Measurements from ENCODE around the gene OBSCN. TPM values are rescaled to one million over a fixed set of nuclear protein-coding genes. Genes with fewer than 3 reads are reported as not detected.

Gene OBSCN
- total RNA-seq, 1 experiment from 2014 or later = 10.5 TPM

- Histone ChIP-seq H3K27ac (ENCODE audit: low read length) (no peak overlapping the region), H3K9me3 (ENCODE audit: control insufficient read depth, insufficient read depth, low read depth, low read length) (no peaks in the 10 kb centered on the region), H3K36me3 (ENCODE audit: control insufficient read depth, insufficient read depth, low read length) (no peaks in the 10 kb centered on the region), H3K27me3 (ENCODE audit: control insufficient read depth, insufficient read depth, low read length) (no peaks in the 10 kb centered on the region), H3K4me1 (ENCODE audit: control insufficient read depth, insufficient read depth, low read length) (no peaks in the 10 kb centered on the region), H3K4me3 (ENCODE audit: low read depth in 2 of 2, low read length in 2 of 2) (no peak overlapping the region)
- BruUV-seq (replicated peaks) = no TSS peak
- intact Hi-C loops (cut with micrococcal nuclease; ENCODE audit: unreplicated experiment) (no loop called here), in situ Hi-C loops (cut with HindIII; ENCODE audit: low pct_unique_long_range_greater_than_20kb, low sequenced_read_pairs) (no loop called here)
- TF ChIP-seq POLR2AphosphoS5 (IDR thresholded peaks at IDR 0.05; ENCODE audit: low read depth, low read length) (no peak), REST (IDR thresholded peaks at IDR 0.05; ENCODE audit: insufficient read depth in 1 of 2, low read depth in 2 of 2, low read length in 1 of 2) (no peak), CTCF (IDR thresholded peaks at IDR 0.05) (no peak), TCF7L2 (IDR thresholded peaks at IDR 0.05; ENCODE audit: low read depth, low read length) (no peak), SIN3A (IDR thresholded peaks at IDR 0.05; ENCODE audit: borderline replicate concordance, insufficient read depth, low read depth, low read length) (no peak)
- ChIA-PET CTCF (no interaction called here), POLR2A (interaction anchor here (0.6 kb wide), 1 partner anchor 128 kb away, joined by 17 read pairs; the partner anchor contains the start of gene TRIM11)
- DNase-seq (ENCODE audit: low read depth, low spot score) = no peak
- no peak for ATAC-seq
Observed at GRCh38 chr1:228279011-228279721, 71.3 kb downstream of the OBSCN start.

GRCh38 chr1:228279722-228280105, 71.9 kb downstream of the OBSCN start:
- Histone ChIP-seq H3K9me3 (ENCODE audit: control insufficient read depth, insufficient read depth, low read depth, low read length) (no peaks in the 10 kb centered on the region), H3K4me1 (ENCODE audit: control insufficient read depth, insufficient read depth, low read length) (no peaks in the 10 kb centered on the region), H3K27me3 (ENCODE audit: control insufficient read depth, insufficient read depth, low read length) (no peaks in the 10 kb centered on the region), H3K36me3 (ENCODE audit: control insufficient read depth, insufficient read depth, low read length) (no peaks in the 10 kb centered on the region), H3K27ac (ENCODE audit: low read length) (no peak overlapping the region), H3K4me3 (ENCODE audit: low read depth in 2 of 2, low read length in 2 of 2) (no peak overlapping the region)
- DNase-seq (ENCODE audit: low read depth, low spot score) = no peak
- POLR2A ChIA-PET = no interaction called here
- intact Hi-C loops (cut with micrococcal nuclease; ENCODE audit: unreplicated experiment) = no loop called here
- BruUV-seq (replicated peaks) = TSS peak; percentile 67
- CTCF ChIA-PET = no interaction called here
- in situ Hi-C loops (cut with HindIII; ENCODE audit: low pct_unique_long_range_greater_than_20kb, low sequenced_read_pairs) = no loop called here
- ATAC-seq = no peak
- TF ChIP-seq POLR2AphosphoS5 (IDR thresholded peaks at IDR 0.05; ENCODE audit: low read depth, low read length) (no peak), CTCF (IDR thresholded peaks at IDR 0.05) (no peak), REST (IDR thresholded peaks at IDR 0.05; ENCODE audit: insufficient read depth in 1 of 2, low read depth in 2 of 2, low read length in 1 of 2) (no peak), TCF7L2 (IDR thresholded peaks at IDR 0.05; ENCODE audit: low read depth, low read length) (no peak), SIN3A (IDR thresholded peaks at IDR 0.05; ENCODE audit: borderline replicate concordance, insufficient read depth, low read depth, low read length) (no peak)
